WTC11 (cell line): ENCODE measurements around the gene GNAO1.

Source experiments
- CBFB ChIP-seq: sonication (generic); formaldehyde crosslinking; IDR thresholded peaks from 2 replicates; pipeline ENCODE4 v1.8.1; 2022; ENCODE audit warnings: mild to moderate bottlenecking, low read depth, missing genetic modification reagents
- CREB1 ChIP-seq: sonication (generic); formaldehyde crosslinking; IDR thresholded peaks from 2 replicates; pipeline ENCODE4 v1.8.0; 2023; ENCODE audit warnings: mild to moderate bottlenecking, missing genetic modification reagents
- ELF4 ChIP-seq: sonication (generic); formaldehyde crosslinking; IDR thresholded peaks from 2 replicates; pipeline ENCODE4 v1.8.1; 2022; ENCODE audit warnings: low read depth, mild to moderate bottlenecking, moderate library complexity, missing genetic modification reagents
- MYBL2 ChIP-seq: sonication (generic); formaldehyde crosslinking; IDR thresholded peaks from 2 replicates; pipeline ENCODE4 v1.8.1; 2023; ENCODE audit warnings: mild to moderate bottlenecking, moderate library complexity, missing genetic modification reagents
- ZNF423 ChIP-seq: fragments of 250-450 bp; sonication (Bioruptor Pico); IDR thresholded peaks from 2 replicates; pipeline ENCODE4 v2.1.2; 2022; ENCODE audit warnings: mild to moderate bottlenecking, moderate library complexity
- TF ChIP-seq, protein P1 (sequence below): sonication (generic); formaldehyde crosslinking; IDR thresholded peaks from 2 replicates; pipeline ENCODE4 v1.8.1; 2022; ENCODE audit warnings: mild to moderate bottlenecking, missing genetic modification reagents, moderate library complexity, borderline replicate concordance
- TF ChIP-seq, protein P2 (sequence below): fragments of 200-600 bp; IDR thresholded peaks from 2 replicates; pipeline ENCODE4 v1.8.0; 2022; ENCODE audit warnings: antibody characterized with exemption
- TF ChIP-seq, protein P3 (sequence below): sonication (generic); formaldehyde crosslinking; IDR thresholded peaks from 2 replicates; pipeline ENCODE4 v1.8.0; 2022; ENCODE audit warnings: mild to moderate bottlenecking, missing genetic modification reagents
- TF ChIP-seq, protein P4 (sequence below): sonication (generic); formaldehyde crosslinking; IDR thresholded peaks from 2 replicates; pipeline ENCODE4 v1.8.0; 2022; ENCODE audit warnings: missing genetic modification reagents
- TF ChIP-seq, protein P5 (sequence below): sonication (generic); formaldehyde crosslinking; IDR thresholded peaks from 2 replicates; pipeline ENCODE4 v1.8.1; 2023; ENCODE audit warnings: mild to moderate bottlenecking, missing genetic modification reagents, moderate library complexity
- TF ChIP-seq, protein P6 (sequence below): sonication (generic); formaldehyde crosslinking; IDR thresholded peaks from 2 replicates; pipeline ENCODE4 v1.8.0; 2022; ENCODE audit warnings: mild to moderate bottlenecking, missing genetic modification reagents

DNA sequence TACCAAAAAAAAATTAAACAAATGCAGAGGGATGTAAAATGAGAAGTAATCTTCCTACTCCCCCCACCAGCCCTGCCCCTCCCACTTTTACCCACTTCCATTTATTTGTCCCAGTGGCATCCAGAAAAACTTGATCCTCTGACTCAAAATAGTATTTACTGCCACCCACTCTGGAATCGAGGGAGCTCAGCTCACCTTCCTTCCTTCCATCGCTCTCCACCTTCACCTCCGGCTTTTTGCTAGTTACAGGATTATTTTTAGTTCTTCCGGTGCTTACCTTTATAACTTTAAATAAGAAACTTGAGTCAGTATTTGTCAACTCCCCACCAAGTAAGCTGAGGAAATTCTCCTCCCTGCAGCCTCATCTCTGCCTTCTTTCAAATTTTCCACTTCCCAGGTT is 139.2 kb downstream of the GNAO1 start:
- TF ChIP-seq, protein P1, sequence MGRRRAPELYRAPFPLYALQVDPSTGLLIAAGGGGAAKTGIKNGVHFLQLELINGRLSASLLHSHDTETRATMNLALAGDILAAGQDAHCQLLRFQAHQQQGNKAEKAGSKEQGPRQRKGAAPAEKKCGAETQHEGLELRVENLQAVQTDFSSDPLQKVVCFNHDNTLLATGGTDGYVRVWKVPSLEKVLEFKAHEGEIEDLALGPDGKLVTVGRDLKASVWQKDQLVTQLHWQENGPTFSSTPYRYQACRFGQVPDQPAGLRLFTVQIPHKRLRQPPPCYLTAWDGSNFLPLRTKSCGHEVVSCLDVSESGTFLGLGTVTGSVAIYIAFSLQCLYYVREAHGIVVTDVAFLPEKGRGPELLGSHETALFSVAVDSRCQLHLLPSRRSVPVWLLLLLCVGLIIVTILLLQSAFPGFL (CRISPR knock-in tag) = no peak
- TF ChIP-seq ELF4 (CRISPR knock-in tag) = no peak
- no peak for TF ChIP-seq CREB1 (CRISPR knock-in tag)
- TF ChIP-seq, protein P2, sequence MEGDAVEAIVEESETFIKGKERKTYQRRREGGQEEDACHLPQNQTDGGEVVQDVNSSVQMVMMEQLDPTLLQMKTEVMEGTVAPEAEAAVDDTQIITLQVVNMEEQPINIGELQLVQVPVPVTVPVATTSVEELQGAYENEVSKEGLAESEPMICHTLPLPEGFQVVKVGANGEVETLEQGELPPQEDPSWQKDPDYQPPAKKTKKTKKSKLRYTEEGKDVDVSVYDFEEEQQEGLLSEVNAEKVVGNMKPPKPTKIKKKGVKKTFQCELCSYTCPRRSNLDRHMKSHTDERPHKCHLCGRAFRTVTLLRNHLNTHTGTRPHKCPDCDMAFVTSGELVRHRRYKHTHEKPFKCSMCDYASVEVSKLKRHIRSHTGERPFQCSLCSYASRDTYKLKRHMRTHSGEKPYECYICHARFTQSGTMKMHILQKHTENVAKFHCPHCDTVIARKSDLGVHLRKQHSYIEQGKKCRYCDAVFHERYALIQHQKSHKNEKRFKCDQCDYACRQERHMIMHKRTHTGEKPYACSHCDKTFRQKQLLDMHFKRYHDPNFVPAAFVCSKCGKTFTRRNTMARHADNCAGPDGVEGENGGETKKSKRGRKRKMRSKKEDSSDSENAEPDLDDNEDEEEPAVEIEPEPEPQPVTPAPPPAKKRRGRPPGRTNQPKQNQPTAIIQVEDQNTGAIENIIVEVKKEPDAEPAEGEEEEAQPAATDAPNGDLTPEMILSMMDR = no peak
- TF ChIP-seq ZNF423 (CRISPR knock-in tag) = no peak
- TF ChIP-seq, protein P3, sequence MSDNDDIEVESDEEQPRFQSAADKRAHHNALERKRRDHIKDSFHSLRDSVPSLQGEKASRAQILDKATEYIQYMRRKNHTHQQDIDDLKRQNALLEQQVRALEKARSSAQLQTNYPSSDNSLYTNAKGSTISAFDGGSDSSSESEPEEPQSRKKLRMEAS (CRISPR knock-in tag) = no peak
- TF ChIP-seq, protein P4, sequence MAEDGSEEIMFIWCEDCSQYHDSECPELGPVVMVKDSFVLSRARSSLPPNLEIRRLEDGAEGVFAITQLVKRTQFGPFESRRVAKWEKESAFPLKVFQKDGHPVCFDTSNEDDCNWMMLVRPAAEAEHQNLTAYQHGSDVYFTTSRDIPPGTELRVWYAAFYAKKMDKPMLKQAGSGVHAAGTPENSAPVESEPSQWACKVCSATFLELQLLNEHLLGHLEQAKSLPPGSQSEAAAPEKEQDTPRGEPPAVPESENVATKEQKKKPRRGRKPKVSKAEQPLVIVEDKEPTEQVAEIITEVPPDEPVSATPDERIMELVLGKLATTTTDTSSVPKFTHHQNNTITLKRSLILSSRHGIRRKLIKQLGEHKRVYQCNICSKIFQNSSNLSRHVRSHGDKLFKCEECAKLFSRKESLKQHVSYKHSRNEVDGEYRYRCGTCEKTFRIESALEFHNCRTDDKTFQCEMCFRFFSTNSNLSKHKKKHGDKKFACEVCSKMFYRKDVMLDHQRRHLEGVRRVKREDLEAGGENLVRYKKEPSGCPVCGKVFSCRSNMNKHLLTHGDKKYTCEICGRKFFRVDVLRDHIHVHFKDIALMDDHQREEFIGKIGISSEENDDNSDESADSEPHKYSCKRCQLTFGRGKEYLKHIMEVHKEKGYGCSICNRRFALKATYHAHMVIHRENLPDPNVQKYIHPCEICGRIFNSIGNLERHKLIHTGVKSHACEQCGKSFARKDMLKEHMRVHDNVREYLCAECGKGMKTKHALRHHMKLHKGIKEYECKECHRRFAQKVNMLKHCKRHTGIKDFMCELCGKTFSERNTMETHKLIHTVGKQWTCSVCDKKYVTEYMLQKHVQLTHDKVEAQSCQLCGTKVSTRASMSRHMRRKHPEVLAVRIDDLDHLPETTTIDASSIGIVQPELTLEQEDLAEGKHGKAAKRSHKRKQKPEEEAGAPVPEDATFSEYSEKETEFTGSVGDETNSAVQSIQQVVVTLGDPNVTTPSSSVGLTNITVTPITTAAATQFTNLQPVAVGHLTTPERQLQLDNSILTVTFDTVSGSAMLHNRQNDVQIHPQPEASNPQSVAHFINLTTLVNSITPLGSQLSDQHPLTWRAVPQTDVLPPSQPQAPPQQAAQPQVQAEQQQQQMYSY (CRISPR knock-in tag) = no peak
- TF ChIP-seq MYBL2 (CRISPR knock-in tag) = no peak
- TF ChIP-seq, protein P5, sequence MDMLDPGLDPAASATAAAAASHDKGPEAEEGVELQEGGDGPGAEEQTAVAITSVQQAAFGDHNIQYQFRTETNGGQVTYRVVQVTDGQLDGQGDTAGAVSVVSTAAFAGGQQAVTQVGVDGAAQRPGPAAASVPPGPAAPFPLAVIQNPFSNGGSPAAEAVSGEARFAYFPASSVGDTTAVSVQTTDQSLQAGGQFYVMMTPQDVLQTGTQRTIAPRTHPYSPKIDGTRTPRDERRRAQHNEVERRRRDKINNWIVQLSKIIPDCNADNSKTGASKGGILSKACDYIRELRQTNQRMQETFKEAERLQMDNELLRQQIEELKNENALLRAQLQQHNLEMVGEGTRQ = no peak
- no peak for TF ChIP-seq CBFB (CRISPR knock-in tag)
- TF ChIP-seq, protein P6, sequence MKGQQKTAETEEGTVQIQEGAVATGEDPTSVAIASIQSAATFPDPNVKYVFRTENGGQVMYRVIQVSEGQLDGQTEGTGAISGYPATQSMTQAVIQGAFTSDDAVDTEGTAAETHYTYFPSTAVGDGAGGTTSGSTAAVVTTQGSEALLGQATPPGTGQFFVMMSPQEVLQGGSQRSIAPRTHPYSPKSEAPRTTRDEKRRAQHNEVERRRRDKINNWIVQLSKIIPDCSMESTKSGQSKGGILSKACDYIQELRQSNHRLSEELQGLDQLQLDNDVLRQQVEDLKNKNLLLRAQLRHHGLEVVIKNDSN (CRISPR knock-in tag) = no peak
